GM12891 (cell line): ENCODE results near the gene DPAGT1.

Experiments used
- POLR2A ChIP-seq: IDR thresholded peaks from 2 replicates; pipeline ENCODE4 v1.6.1; 2011; ENCODE audit warnings: low read depth, low read length, control low read depth
- POLR2AphosphoS5 ChIP-seq: IDR thresholded peaks from 2 replicates; pipeline ENCODE4 v1.6.1; 2011; ENCODE audit warnings: low read depth, low read length, control low read depth

DNA sequence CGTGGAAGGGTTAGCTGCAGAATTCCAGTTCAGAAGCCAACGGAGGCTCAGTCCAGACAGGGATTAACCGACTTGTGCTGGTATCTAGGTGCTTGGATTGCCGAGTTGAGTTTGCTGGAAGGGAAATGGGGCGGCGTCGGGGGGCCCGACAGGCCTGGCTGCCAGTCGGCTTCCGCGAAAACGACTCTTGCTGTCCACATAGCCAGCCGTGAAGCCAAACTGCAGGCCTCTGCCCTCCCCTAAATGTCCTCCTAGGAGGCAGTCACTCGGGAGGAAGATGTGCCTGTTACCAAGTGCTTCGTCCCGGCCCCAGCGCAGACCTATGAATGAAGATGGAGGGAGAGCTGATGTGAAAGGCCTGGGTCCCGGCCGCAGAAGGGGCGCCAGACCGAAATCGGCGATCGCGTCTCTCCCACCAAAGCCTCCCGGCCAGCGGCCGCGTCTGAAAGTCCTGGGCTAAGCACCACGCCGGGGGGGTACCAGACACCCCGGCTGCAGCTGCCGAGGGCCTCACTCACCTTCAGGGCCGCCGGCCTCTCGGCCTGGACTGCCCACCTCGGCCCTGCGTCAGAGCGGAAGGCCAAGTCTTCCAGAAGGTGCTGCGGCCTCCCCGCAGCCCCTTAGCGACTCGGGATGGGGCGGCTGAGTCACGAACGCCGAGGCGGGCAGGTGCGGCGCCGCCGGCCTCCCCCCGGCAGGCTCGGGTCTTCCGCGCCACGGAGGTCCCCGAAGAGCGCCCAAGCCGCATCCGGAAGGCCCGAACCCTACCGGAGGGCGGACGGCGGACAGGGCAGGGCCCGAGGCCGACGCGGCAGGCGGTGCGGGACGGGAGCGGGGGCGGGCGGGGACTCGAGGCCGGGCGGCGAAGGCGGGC lies 7.5 kb downstream of the DPAGT1 start:
- TF ChIP-seq POLR2A (no peak), POLR2AphosphoS5 (no peak; the same call in 1 of the 2 replicates)
